ENCODE results near the gene PLA2G6. TPM values are rescaled to one million over a fixed set of nuclear protein-coding genes. Genes with fewer than 3 reads are reported as not detected.

Gene PLA2G6
- total and polyA plus RNA-seq, 2 experiments from 2014 or later: 5.5 to 6.5 TPM

DNA sequence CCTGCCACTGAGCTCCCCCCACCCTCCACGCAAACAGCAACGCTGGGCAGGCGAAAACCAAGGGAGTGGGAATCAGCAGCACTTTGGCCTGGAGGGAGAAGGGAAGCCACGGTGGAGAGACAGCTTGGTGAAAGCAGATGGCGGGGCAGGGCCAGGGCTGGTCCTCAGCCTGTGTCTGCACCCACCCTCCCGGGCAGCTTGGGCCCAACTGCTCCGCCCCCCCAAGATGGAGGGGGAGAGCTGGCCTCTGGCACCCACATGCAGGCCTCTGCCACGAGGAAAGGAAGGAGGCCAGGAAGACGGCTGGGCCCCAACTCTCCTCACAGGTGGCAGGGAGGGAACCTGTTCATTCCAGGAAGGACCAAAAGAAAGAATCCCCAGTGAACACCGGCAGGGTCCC, 38.0 kb upstream of the PLA2G6 start:
- no peaks in the 10 kb centered on the region; the same call in 1 of the 2 replicates for H3K79me2 ChIP-seq (ENCODE audit: insufficient read depth)
- in situ Hi-C loops (cut with MboI): no loop called here
- H3K4me3 ChIP-seq: no peak overlapping the region
- peaks cover 14% of the 10 kb centered on the region; the same call in 1 of the 2 replicates for H3K36me3 ChIP-seq (ENCODE audit: low read depth)
- no peak for DNase-seq
- H3K9me2 ChIP-seq (ENCODE audit: insufficient read depth): no peaks in the 10 kb centered on the region
- no peaks in the 10 kb centered on the region for H3K27me3 ChIP-seq (replicated peaks; ENCODE audit: insufficient read depth)
- H3K27ac ChIP-seq: peak overlapping the region; percentile 85
- H3K9ac ChIP-seq: peak overlapping the region; percentile 68
- H3K4me2 ChIP-seq (ENCODE audit: unreplicated experiment): no peak overlapping the region
- 60 to 69% methylated on average over 8 to 10 of the region's 10 CpGs for WGBS, 2 experiments (ENCODE audit: low coverage in 1 of 2, low lambda C conversion rate in 2 of 2, missing lambda C conversion rate in 2 of 2)
- H4K20me1 ChIP-seq (ENCODE audit: insufficient read depth): no peaks in the 10 kb centered on the region
- H3K9me3 ChIP-seq (ENCODE audit: low read depth): no peaks in the 10 kb centered on the region
- peaks cover 31% of the 10 kb centered on the region for H3K4me1 ChIP-seq (ENCODE audit: insufficient read depth)
- no peak overlapping the region for H2AFZ ChIP-seq
- H3F3A ChIP-seq (ENCODE audit: insufficient read depth): peaks cover 24% of the 10 kb centered on the region
- TF ChIP-seq EZH2 (IDR thresholded peaks at IDR 0.05; ENCODE audit: insufficient read depth, poor library complexity, severe bottlenecking): no peak
- TF ChIP-seq EZH2phosphoT487 (IDR thresholded peaks at IDR 0.05; ENCODE audit: insufficient read depth, low read depth): no peak

DNA sequence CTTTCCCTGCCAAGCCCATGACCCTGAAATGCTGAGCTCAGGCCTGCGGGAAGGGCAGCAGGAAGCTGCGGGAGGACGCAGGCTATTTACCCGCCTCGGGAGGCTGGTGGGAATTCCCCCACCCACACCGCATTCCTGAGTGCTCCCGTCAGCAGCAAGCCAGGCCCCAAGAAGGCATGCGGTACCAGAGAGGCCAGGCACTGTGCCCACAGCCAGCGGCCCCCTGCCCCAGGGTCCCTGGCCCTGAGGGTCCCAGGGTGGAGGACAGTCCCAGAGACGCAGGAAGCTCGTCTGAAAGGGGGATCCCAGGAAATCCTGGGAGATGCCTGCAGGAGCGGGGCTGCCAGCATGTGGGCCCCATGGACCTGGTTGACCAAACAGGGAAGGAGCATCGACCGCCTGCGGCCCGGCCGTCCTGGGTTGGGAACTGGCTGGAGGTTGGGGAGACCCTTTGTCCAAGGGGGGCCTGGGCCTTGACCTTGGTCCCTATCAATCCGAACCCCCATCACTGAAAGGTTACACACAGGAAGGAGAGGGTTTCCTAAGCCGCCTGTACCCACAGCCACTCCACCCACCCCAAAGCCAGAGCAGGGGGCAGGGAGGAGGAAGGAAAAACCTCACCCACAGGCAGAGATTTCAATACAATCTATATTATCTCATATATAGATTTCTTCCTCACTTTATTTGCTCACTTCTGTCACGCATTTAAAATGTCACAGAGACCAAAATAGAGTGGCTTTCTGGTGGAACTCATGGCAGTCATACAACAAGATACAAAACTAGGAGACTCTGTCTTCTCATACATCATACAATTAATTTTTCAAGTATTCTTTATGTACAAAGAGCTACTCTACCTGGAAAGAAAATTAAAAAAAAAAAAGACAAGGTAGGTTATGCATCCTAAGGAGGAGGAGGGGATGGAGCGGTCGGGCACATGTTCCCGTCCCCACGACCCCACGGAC, 37.3 kb upstream of the PLA2G6 start:
- H3K9me3 ChIP-seq (ENCODE audit: low read depth): no peaks in the 10 kb centered on the region
- no peaks in the 10 kb centered on the region for H3K27me3 ChIP-seq (replicated peaks; ENCODE audit: insufficient read depth)
- no peaks in the 10 kb centered on the region for H4K20me1 ChIP-seq (ENCODE audit: insufficient read depth)
- peak overlapping the region; percentile 85 for H3K27ac ChIP-seq
- peak overlapping the region; percentile 43 for H3K4me2 ChIP-seq (ENCODE audit: unreplicated experiment)
- WGBS, 2 experiments (ENCODE audit: low coverage in 1 of 2, low lambda C conversion rate in 2 of 2, missing lambda C conversion rate in 2 of 2): 48% methylated on average over 21 to 25 of the region's 25 CpGs
- H3K79me2 ChIP-seq (ENCODE audit: insufficient read depth): peaks cover 4% of the 10 kb centered on the region; the same call in 1 of the 2 replicates
- peak; percentile 94 for DNase-seq
- H3K4me3 ChIP-seq: no peak overlapping the region
- H3F3A ChIP-seq (ENCODE audit: insufficient read depth): peaks cover 24% of the 10 kb centered on the region
- peaks cover 9% of the 10 kb centered on the region; the same call in 1 of the 2 replicates for H3K36me3 ChIP-seq (ENCODE audit: low read depth)
- no peak for TF ChIP-seq EZH2 (IDR thresholded peaks at IDR 0.05; ENCODE audit: insufficient read depth, poor library complexity, severe bottlenecking)
- no peak for TF ChIP-seq EZH2phosphoT487 (IDR thresholded peaks at IDR 0.05; ENCODE audit: insufficient read depth, low read depth)
- peak overlapping the region; percentile 68 for H3K9ac ChIP-seq
- in situ Hi-C loops (cut with MboI): no loop called here
- H2AFZ ChIP-seq: no peak overlapping the region
- H3K9me2 ChIP-seq (ENCODE audit: insufficient read depth): no peaks in the 10 kb centered on the region
- H3K4me1 ChIP-seq (ENCODE audit: insufficient read depth): peaks cover 35% of the 10 kb centered on the region

DNA sequence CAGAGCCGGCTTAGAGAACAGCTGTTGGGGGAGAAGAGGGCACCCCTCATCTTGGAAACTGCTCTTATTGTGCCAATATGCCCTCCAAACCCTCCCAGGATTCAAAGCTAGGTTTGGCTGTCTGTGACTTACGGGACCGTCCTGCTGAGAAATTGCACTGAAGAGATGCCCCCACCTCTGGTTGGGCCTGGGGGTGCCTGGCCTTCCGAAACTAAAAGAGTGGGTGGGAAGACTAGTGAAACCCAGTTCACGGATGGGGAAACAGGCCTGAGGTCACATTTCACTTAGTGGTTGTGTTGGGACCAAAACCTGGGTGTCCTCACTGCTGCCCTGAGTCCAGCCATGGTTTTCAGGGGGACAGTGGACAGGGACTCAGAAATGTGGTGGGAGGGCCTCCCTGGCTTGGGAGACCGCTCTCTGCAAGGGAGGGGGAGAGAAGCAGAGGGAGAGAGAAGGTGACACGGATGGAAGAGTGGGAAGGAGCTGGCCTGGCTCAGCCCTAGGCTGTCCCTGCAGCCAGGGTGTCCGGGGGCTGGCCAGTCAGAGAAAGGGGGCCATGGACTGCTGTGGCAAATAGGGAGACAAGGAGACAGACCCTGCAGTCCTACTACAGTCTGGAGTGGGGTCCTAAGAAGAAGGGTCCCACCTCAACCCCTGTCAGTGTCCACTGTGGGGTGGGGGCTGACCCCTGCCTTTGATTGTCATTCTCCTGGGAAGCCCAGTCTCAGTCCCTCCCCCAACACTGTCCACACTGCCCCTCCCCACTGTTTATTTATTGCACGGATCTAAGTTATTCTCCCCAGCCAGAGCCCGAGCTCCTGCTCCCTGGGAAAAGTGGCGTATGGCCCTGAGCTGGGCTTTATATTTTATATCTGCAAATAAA, 33.8 kb upstream of the PLA2G6 start:
- TF ChIP-seq EZH2phosphoT487 (IDR thresholded peaks at IDR 0.05; ENCODE audit: insufficient read depth, low read depth): no peak
- TF ChIP-seq EZH2 (IDR thresholded peaks at IDR 0.05; ENCODE audit: insufficient read depth, poor library complexity, severe bottlenecking): no peak
- Histone ChIP-seq H3K9ac (no peak overlapping the region), H3K4me1 (ENCODE audit: insufficient read depth) (peaks cover 32% of the 10 kb centered on the region), H3K36me3 (ENCODE audit: low read depth) (peaks cover 9% of the 10 kb centered on the region; the same call in 1 of the 2 replicates), H3K27me3 (replicated peaks; ENCODE audit: insufficient read depth) (no peaks in the 10 kb centered on the region), H3F3A (ENCODE audit: insufficient read depth) (peaks cover 24% of the 10 kb centered on the region), H3K79me2 (ENCODE audit: insufficient read depth) (peaks cover 32% of the 10 kb centered on the region), H3K4me3 (no peak overlapping the region), H3K9me2 (ENCODE audit: insufficient read depth) (no peaks in the 10 kb centered on the region), H2AFZ (no peak overlapping the region), H3K9me3 (ENCODE audit: low read depth) (no peaks in the 10 kb centered on the region), H3K27ac (no peak overlapping the region), H3K4me2 (ENCODE audit: unreplicated experiment) (no peak overlapping the region), H4K20me1 (ENCODE audit: insufficient read depth) (0 out of 2 replicates have a peak, but pooled peaks cover 3% of the 10 kb centered on the region)
- in situ Hi-C loops (cut with MboI): no loop called here
- WGBS, 2 experiments (ENCODE audit: low coverage in 1 of 2, low lambda C conversion rate in 2 of 2, missing lambda C conversion rate in 2 of 2): 92 to 94% methylated on average over 11 of the region's 11 CpGs
- no peak for DNase-seq

All from GM23248 (cell line).